CD1c-positive myeloid dendritic cell (primary cell): ENCODE data around the gene CELSR1.
"Not testable (repeated sequence)": the region's sequence is repeated elsewhere in the genome, so short reads cannot be mapped to it uniquely, and the experiment has no call there.

ENCODE experiments used
- DNase-seq: peaks from one replicate; pipeline ENCODE4 v3.0.0-alpha.2; 2016; ENCODE audit errors: extremely low spot score

The CELSR1 gene

GRCh38 chr22:46329616-46330015, 207.8 kb downstream of the CELSR1 start:
- DNase-seq = no peak

GRCh38 chr22:46328797-46329196, 208.6 kb downstream of the CELSR1 start:
- no peak for DNase-seq

- DNase-seq = no peak
These were observed 209.5 kb downstream of the CELSR1 start for GRCh38 chr22:46327691-46328465.

GRCh38 chr22:46326066-46326680, 211.2 kb downstream of the CELSR1 start:
- no peak for DNase-seq

GRCh38 chr22:46323162-46323561, 214.3 kb downstream of the CELSR1 start:
- no peak for DNase-seq

- no peak for DNase-seq
These were observed 214.7 kb downstream of the CELSR1 start for GRCh38 chr22:46322711-46323110.

- DNase-seq = no peak
These were observed 216.6 kb downstream of the CELSR1 start for GRCh38 chr22:46320716-46321386.

GRCh38 chr22:46320166-46320710, 217.2 kb downstream of the CELSR1 start:
- DNase-seq = no peak

GRCh38 chr22:46319319-46319718, 218.1 kb downstream of the CELSR1 start:
- DNase-seq = no peak

- DNase-seq = no peak
These were observed 218.8 kb downstream of the CELSR1 start for GRCh38 chr22:46318576-46318975.

GRCh38 chr22:46317646-46318045, 219.8 kb downstream of the CELSR1 start:
- DNase-seq = no peak

GRCh38 chr22:46315976-46316375, 221.4 kb downstream of the CELSR1 start:
- DNase-seq = no peak

GRCh38 chr22:46312848-46313247, 224.6 kb downstream of the CELSR1 start:
- not testable (repeated sequence) for DNase-seq

GRCh38 chr22:46312056-46312455, 225.4 kb downstream of the CELSR1 start:
- no peak for DNase-seq
